OCI-LY7 (cell line): Measurements from ENCODE around the gene MTUS2. TPM values are rescaled to one million over a fixed set of nuclear protein-coding genes. Genes with fewer than 3 reads are reported as not detected.

Source experiments
- BruUV-seq: library from RNA; stranded (reverse); fragments of 400-500 nt; replicated peaks from 2 replicates; lab custom pipeline; 2021; lab: Mats Ljungman, UMichigan
- CTCF ChIA-PET: fragments of 300-600 bp; sonication (Branson Sonifier 250); formaldehyde crosslinking; loops from one replicate; lab custom pipeline; 2022; ENCODE audit warnings: antibody characterized with exemption; ENCODE audit not compliant: unreplicated experiment; lab: Charles Lee
- POLR2A ChIA-PET: fragments of 300-600 bp; sonication (Branson Sonifier 250); formaldehyde crosslinking; loops from one replicate; lab custom pipeline; 2022; ENCODE audit warnings: antibody characterized with exemption; lab: Charles Lee
- DNase-seq: peaks from one replicate; pipeline ENCODE4 v3.0.0-alpha.2; 2015; ENCODE audit warnings: low spot score
- H2AFZ ChIP-seq: fragments of 200-600 bp; sonication (generic), shearing (Covaris generic); 2 replicates; pipeline ENCODE4 v1.6.1; 2014; ENCODE audit warnings: mild to moderate bottlenecking, antibody characterized with exemption, low read length, moderate library complexity
- H3K27ac ChIP-seq: fragments of 200-600 bp; sonication (generic); 2 replicates; pipeline ENCODE4 v1.5.1; 2014; ENCODE audit warnings: mixed run types, low read depth, mild to moderate bottlenecking, moderate library complexity, low read length, inconsistent platforms; ENCODE audit not compliant: poor library complexity, severe bottlenecking
- H3K36me3 ChIP-seq: fragments of 200-600 bp; sonication (generic); 2 replicates; pipeline ENCODE4 v1.6.1; 2014; ENCODE audit warnings: mild to moderate bottlenecking, antibody characterized with exemption, low read length, moderate library complexity, mixed read lengths; ENCODE audit not compliant: insufficient read depth
- H3K4me1 ChIP-seq: fragments of 200-600 bp; sonication (generic); 2 replicates; pipeline ENCODE4 v1.5.1; 2014; ENCODE audit warnings: mild to moderate bottlenecking, low read length; ENCODE audit not compliant: insufficient read depth, poor library complexity, severe bottlenecking
- H3K4me2 ChIP-seq: fragments of 200-600 bp; sonication (generic); 2 replicates; pipeline ENCODE4 v1.6.1; 2014; ENCODE audit warnings: mild to moderate bottlenecking, low read length
- H3K4me3 ChIP-seq: fragments of 200-600 bp; sonication (generic); 2 replicates; pipeline ENCODE4 v1.5.1; 2014; ENCODE audit warnings: mild to moderate bottlenecking, low read depth, low read length; ENCODE audit not compliant: poor library complexity, severe bottlenecking
- H3K79me2 ChIP-seq: fragments of 200-600 bp; sonication (generic); 2 replicates; pipeline ENCODE4 v1.6.1; 2016; ENCODE audit warnings: low read depth, mild to moderate bottlenecking, low read length, moderate library complexity, mixed read lengths; ENCODE audit not compliant: insufficient read depth
- H3K9me2 ChIP-seq: fragments of 200-600 bp; sonication (generic); 2 replicates; pipeline ENCODE4 v1.6.1; 2016; ENCODE audit warnings: mild to moderate bottlenecking, low read length, mixed read lengths; ENCODE audit not compliant: insufficient read depth
- H3K9me3 ChIP-seq: fragments of 200-600 bp; sonication (generic); 2 replicates; pipeline ENCODE4 v1.6.1; 2014; ENCODE audit warnings: mild to moderate bottlenecking, mixed run types, low read length, mixed read lengths
- H4K20me1 ChIP-seq: fragments of 200-600 bp; sonication (generic); 2 replicates; pipeline ENCODE4 v1.6.1; 2014; ENCODE audit warnings: mild to moderate bottlenecking, antibody characterized with exemption, low read length, moderate library complexity, mixed read lengths; ENCODE audit not compliant: insufficient read depth
- EZH2phosphoT487 ChIP-seq: fragments of 200-600 bp; sonication (generic); IDR thresholded peaks from 2 replicates; pipeline ENCODE4 v1.6.1; 2018; ENCODE audit warnings: low read depth, borderline replicate concordance, mild to moderate bottlenecking, mixed run types, antibody characterized with exemption, low read length, moderate library complexity, mixed read lengths
- intact Hi-C: fragments of 100-400 bp; cut with micrococcal nuclease; formaldehyde crosslinking; loops from one replicate; pipeline ENCODE4 v1.10.0; 2022; ENCODE audit not compliant: unreplicated experiment
- total RNA-seq, 2 experiments: library from RNA; depleted of rRNA in 1 of 2; stranded (reverse); fragments of >200 nt in 1 of 2; shearing (Covaris generic) in 1 of 2; gene quantifications; 2 replicates each; pipeline ENCODE4 v1.2.3, GENCODE V29; 2014 to 2022
- TF ChIP-seq, protein P1 (sequence below): fragments of 200-600 bp; sonication (generic); conservative IDR thresholded peaks from 2 replicates; pipeline ENCODE4 v1.5.1; 2014; ENCODE audit warnings: mild to moderate bottlenecking, antibody characterized with exemption, low read length, moderate library complexity, mixed read lengths

MTUS2 gene
- total RNA-seq, 2 experiments from 2014 or later = 0.16 to 9.8 TPM

DNA sequence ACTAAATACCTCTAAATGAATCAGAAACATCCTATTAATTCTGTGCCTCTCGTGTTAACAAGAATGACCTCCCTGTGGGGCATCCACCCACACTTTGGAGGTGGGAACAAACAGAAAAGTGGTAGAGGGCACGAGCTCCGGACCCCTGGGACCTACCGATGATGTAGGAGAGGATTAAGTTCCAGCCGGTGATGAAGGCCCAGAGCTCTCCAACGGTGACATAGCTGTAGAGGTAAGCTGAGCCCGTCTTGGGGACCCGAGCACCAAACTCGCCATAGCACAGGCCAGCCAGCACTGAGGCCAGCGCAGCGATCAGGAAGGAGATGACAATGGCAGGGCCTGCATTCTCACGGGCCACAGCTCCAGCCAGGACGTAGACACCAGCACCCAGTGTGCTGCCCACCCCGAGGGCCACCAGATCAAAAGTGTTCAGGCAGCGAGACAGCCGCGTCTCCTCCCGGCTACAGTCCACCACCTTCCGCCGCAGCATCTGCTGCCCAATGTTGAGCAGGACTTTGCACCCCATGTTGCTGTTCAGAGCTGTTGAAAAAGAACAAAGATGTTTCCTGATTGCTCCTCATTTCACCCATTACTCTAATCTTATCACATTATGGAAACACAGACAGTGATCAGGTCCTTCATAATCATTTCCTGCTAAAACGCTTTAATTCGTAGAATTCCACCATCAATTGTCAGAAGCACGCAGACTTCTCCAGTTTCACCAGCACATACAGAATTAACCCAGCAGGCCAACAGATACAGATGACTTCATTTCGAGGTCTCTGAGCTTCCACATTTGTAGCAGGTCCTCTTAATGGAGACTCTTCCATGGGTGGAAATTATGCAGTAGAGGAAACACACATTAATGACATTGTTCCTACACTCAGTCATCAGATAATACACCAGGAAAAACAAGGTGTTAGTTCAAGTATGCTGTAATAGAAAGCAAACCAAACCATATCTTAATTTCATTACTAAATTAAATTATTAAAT lies 715.8 kb downstream of the MTUS2 start:
- intact Hi-C loops = no loop called here
- no peak overlapping the region for H2AFZ ChIP-seq
- H3K36me3 ChIP-seq = peaks cover 91% of the 10 kb centered on the region
- no peak overlapping the region for H3K4me2 ChIP-seq
- ChIA-PET CTCF (no interaction called here), POLR2A (no interaction called here)
- no peaks in the 10 kb centered on the region for H3K9me2 ChIP-seq
- H4K20me1 ChIP-seq = peaks cover 31% of the 10 kb centered on the region
- peaks cover 3% of the 10 kb centered on the region; the same call in 1 of the 2 replicates for H3K79me2 ChIP-seq
- peaks cover 4% of the 10 kb centered on the region for H3K4me1 ChIP-seq
- no peak overlapping the region for H3K27ac ChIP-seq
- H3K4me3 ChIP-seq = no peak overlapping the region
- no peak for DNase-seq
- TF ChIP-seq, protein P1, sequence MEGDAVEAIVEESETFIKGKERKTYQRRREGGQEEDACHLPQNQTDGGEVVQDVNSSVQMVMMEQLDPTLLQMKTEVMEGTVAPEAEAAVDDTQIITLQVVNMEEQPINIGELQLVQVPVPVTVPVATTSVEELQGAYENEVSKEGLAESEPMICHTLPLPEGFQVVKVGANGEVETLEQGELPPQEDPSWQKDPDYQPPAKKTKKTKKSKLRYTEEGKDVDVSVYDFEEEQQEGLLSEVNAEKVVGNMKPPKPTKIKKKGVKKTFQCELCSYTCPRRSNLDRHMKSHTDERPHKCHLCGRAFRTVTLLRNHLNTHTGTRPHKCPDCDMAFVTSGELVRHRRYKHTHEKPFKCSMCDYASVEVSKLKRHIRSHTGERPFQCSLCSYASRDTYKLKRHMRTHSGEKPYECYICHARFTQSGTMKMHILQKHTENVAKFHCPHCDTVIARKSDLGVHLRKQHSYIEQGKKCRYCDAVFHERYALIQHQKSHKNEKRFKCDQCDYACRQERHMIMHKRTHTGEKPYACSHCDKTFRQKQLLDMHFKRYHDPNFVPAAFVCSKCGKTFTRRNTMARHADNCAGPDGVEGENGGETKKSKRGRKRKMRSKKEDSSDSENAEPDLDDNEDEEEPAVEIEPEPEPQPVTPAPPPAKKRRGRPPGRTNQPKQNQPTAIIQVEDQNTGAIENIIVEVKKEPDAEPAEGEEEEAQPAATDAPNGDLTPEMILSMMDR = no peak
- TF ChIP-seq EZH2phosphoT487 = no peak
- H3K9me3 ChIP-seq = no peaks in the 10 kb centered on the region
- no TSS peak for BruUV-seq

DNA sequence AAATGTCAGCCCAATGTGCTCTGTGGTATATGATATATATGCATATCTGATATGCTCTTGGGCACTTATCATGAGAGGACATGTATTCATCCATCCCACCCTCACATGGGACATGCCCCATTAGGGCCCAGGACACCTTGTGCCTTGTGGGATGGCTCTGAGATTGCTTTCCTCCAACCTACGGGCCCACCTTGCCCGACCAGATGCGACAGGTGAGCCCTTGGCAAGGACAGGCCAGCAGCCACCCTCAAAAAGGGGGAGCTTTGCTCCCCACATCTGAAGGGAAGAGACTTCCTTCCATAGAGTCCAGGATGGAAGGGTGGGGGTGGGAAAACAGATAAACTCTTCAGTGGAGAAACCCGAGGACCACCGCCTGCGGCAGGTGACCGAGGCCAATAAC lies 716.7 kb downstream of the MTUS2 start:
- H3K4me3 ChIP-seq = no peak overlapping the region
- TF ChIP-seq EZH2phosphoT487 = no peak
- TF ChIP-seq, protein P1 = no peak
- no peak overlapping the region for H3K27ac ChIP-seq
- POLR2A ChIA-PET = no interaction called here
- peaks cover 10% of the 10 kb centered on the region; the same call in 1 of the 2 replicates for H3K79me2 ChIP-seq
- intact Hi-C loops = no loop called here
- no peak overlapping the region for H3K4me2 ChIP-seq
- DNase-seq = no peak
- CTCF ChIA-PET = no interaction called here
- H3K9me3 ChIP-seq = no peaks in the 10 kb centered on the region
- peaks cover 91% of the 10 kb centered on the region for H3K36me3 ChIP-seq
- no peaks in the 10 kb centered on the region for H3K9me2 ChIP-seq
- no peak overlapping the region for H2AFZ ChIP-seq
- H4K20me1 ChIP-seq = peaks cover 32% of the 10 kb centered on the region
- peaks cover 13% of the 10 kb centered on the region for H3K4me1 ChIP-seq
- no TSS peak for BruUV-seq
